ENCODE data around the gene BTBD9.

DNA sequence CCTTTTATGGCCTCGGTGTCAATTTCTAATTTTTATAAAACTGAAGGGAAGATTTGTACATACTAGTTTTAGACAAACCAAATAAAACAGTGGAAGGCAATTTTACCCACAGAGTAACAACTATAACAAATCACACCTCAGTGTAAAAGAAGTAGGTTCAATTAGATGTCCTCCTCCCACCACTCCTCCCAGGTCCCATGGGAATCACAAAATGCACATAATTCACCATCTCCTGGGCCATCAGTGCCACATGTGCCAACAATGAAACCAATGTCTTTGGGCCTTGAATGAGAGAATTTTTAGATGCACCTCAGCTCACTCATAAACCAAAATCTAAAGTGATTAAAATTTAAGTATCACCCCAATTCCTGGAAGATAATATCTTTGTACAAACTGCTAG is 267.8 kb downstream of the BTBD9 start:
- no peak for TF ChIP-seq EZH2 (IDR thresholded peaks at IDR 0.05; ENCODE audit: borderline replicate concordance, low read depth, low read length, severe bottlenecking)
- TF ChIP-seq, protein P1, sequence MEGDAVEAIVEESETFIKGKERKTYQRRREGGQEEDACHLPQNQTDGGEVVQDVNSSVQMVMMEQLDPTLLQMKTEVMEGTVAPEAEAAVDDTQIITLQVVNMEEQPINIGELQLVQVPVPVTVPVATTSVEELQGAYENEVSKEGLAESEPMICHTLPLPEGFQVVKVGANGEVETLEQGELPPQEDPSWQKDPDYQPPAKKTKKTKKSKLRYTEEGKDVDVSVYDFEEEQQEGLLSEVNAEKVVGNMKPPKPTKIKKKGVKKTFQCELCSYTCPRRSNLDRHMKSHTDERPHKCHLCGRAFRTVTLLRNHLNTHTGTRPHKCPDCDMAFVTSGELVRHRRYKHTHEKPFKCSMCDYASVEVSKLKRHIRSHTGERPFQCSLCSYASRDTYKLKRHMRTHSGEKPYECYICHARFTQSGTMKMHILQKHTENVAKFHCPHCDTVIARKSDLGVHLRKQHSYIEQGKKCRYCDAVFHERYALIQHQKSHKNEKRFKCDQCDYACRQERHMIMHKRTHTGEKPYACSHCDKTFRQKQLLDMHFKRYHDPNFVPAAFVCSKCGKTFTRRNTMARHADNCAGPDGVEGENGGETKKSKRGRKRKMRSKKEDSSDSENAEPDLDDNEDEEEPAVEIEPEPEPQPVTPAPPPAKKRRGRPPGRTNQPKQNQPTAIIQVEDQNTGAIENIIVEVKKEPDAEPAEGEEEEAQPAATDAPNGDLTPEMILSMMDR (IDR thresholded peaks at IDR 0.05; ENCODE audit: borderline replicate concordance, extremely low read depth, low read length, poor library complexity, severe bottlenecking) = no peak

Data from DND-41 (cell line).